Endothelial cell (in vitro differentiated cells): ENCODE results near the gene SLC25A1. TPM values are rescaled to one million over a fixed set of nuclear protein-coding genes. Genes with fewer than 3 reads are reported as not detected.
A peak's percentile ranks its signal among the peaks of the same experiment; 100 is the strongest.

ENCODE experiments used
- DNase-seq: peaks from one replicate; pipeline ENCODE4 v3.0.0; 2021; ENCODE audit warnings: low spot score
- H3K27ac Mint-ChIP-seq: one replicate; pipeline ENCODE4 v1.8.0; 2021; ENCODE audit warnings: mixed read lengths, inconsistent platforms; ENCODE audit not compliant: unreplicated experiment
- H3K27me3 Mint-ChIP-seq: one replicate; pipeline ENCODE4 v1.8.0; 2021; ENCODE audit warnings: mild to moderate bottlenecking, moderate library complexity, mixed read lengths, inconsistent platforms; ENCODE audit not compliant: unreplicated experiment
- H3K36me3 Mint-ChIP-seq: one replicate; pipeline ENCODE4 v1.8.0; 2021; ENCODE audit warnings: mild to moderate bottlenecking, low read depth, mixed read lengths, inconsistent platforms; ENCODE audit not compliant: unreplicated experiment
- H3K4me1 Mint-ChIP-seq: one replicate; pipeline ENCODE4 v1.8.0; 2021; ENCODE audit warnings: mild to moderate bottlenecking, mixed read lengths, inconsistent platforms; ENCODE audit not compliant: unreplicated experiment
- H3K4me3 Mint-ChIP-seq: one replicate; pipeline ENCODE4 v1.8.0; 2021; ENCODE audit warnings: mild to moderate bottlenecking, mixed read lengths, inconsistent platforms; ENCODE audit not compliant: unreplicated experiment
- H3K9me3 Mint-ChIP-seq: one replicate; pipeline ENCODE4 v1.8.0; 2021; ENCODE audit warnings: mixed read lengths, inconsistent platforms; ENCODE audit not compliant: unreplicated experiment
- CTCF ChIP-seq: fragments of 200-600 bp; sonication (generic); IDR thresholded peaks from one replicate; pipeline ENCODE4 v1.5.0; 2021; ENCODE audit warnings: antibody characterized with exemption; ENCODE audit not compliant: unreplicated experiment
- total RNA-seq: library from RNA; stranded (reverse); fragmentation: NEBNext Ultra II Directional; extraction: Animal tissue kit (Norgen Biotek cat#: 25700); gene quantifications from one replicate; pipeline ENCODE4 v1.2.1, GENCODE V29; 2021; ENCODE audit not compliant: unreplicated experiment

SLC25A1 gene
- total RNA-seq, 1 donor from 2014 or later, result 79.2 TPM

DNA sequence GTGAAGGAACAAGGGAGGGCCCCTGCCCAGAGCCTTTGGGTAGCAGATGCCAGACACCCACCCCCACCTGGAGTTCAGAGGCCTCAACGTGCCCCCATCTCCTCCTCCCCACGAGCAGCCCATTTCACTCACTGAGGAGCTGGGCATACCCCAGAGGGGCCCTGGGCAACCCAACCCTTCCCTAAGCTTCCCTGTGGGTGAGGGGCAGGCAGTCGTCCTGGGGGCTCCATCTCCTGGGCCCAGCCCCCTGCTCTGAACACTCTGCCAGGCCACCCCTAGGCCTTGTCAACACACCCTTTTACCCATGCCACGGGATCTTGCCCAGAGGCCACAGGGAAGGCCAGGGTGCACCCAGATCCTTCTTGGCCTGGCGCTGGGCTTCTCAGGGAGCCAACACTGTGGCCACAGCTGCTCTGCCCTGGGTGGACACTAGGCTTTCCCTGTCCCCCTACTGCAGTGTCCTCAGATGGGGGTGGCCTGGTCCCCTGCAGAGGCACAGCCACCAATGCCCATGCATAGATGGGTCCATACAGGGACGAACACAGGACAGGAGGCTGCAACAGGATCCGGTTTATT lies 3.4 kb downstream of the SLC25A1 start:
- H3K4me3 Mint-ChIP-seq, result no peak overlapping the region
- no peak overlapping the region for H3K27ac Mint-ChIP-seq
- no peak for DNase-seq
- H3K9me3 Mint-ChIP-seq, result no peaks in the 10 kb centered on the region
- no peak for TF ChIP-seq CTCF
- H3K36me3 Mint-ChIP-seq, result peaks cover 7% of the 10 kb centered on the region
- peaks cover 21% of the 10 kb centered on the region for H3K4me1 Mint-ChIP-seq
- peaks cover 13% of the 10 kb centered on the region for H3K27me3 Mint-ChIP-seq

DNA sequence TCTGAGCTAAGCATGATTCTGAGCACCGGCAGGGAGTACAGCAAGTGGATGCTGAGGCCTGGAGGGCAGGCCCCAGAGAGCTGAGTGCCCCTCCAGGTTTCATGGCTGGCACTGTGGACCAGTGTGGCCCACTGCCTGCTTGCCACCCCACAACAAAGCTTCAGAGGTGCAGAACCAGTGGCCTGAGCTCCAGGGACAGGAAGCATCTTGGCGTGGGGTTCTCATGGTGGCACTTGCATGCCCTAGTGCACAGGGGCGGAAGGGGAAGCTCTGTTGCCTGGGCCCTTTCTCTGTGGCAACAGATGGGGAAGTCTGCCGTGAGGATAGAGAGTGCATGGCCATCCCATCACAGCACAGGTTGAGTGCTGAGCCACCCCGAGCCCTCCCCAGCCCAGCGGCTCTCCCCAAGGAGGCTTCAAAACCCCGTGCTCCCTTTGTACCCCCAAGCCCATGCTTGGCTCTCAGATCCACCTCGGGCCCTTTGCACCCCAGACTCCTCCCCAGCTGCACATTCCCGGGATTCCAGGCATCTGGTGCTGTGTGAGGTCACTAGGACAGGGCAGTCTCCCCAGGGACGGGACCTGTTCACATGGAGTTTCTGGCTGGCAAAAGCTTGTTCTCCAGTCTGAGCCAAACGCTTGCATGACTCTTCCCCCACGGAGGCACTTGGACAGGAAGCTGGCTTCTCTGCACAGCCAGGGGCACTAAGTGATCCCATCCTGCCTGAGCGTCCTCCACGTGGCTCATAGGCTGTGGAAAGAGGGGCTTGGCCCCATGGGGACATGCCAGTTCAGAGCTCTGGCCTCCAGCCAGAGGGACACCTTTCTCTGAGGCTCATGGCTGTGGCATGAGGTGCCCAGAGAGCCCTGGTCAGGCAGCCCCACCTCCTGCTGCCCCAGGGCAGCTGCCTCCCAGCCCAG lies 4.2 kb downstream of the SLC25A1 start:
- no peak for DNase-seq
- H3K27ac Mint-ChIP-seq, result no peak overlapping the region
- H3K4me3 Mint-ChIP-seq, result no peak overlapping the region
- peaks cover 13% of the 10 kb centered on the region for H3K27me3 Mint-ChIP-seq
- no peak for TF ChIP-seq CTCF
- H3K4me1 Mint-ChIP-seq, result peaks cover 17% of the 10 kb centered on the region
- H3K9me3 Mint-ChIP-seq, result no peaks in the 10 kb centered on the region
- peaks cover 7% of the 10 kb centered on the region for H3K36me3 Mint-ChIP-seq

DNA sequence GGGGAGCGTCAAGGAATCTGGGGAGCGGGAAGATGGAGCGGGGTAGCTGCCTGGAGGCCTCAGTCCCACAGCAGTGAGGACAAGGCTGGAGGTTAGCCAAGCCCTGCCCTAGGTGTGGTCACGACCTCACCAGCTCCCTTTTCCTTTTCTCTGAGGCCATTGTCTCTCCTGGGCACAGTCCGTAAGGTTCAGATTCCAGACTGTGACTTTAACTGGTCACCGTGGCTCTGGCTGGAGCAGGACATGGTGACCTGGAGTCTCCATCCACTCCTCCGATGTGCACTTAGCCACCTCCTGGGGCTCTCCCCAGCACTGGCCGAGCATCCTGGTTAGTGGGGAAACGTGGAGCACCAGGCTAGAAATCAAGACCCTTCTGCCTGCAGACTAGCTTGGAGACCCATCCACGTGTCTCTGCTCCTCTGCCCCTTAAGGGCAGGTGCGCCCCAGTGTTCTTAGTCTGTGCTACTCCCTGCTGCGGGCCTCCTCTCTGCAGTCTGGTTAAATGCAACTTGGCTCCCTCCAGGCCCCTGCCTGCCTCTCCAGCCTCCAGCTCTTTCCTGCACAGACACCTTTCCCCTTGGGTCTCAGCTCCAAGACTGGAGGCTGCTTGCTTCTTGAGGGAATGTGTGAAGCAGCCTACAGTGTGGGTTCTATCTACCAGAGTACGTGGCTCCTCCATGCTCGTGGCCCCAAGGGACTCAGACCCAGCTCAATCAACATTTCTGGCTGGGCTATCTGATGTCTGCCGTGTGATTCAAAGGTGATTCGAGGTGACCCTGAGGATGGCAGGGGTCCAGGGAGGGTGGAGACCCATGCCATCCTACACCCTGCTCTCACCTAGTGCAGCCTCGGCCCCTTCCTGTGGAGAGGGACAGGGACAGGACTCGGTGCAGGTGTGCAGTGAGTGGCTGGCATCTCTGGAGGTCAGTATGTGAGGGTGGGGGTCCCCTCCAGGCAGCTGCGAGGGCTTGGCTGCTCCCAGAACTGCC lies 5.2 kb downstream of the SLC25A1 start:
- DNase-seq, result no peak
- peak overlapping the region; percentile 97 for H3K4me3 Mint-ChIP-seq
- peaks cover 17% of the 10 kb centered on the region for H3K4me1 Mint-ChIP-seq
- peaks cover 7% of the 10 kb centered on the region for H3K36me3 Mint-ChIP-seq
- H3K27ac Mint-ChIP-seq, result peak overlapping the region; percentile 24
- peaks cover 20% of the 10 kb centered on the region for H3K27me3 Mint-ChIP-seq
- no peak for TF ChIP-seq CTCF
- H3K9me3 Mint-ChIP-seq, result no peaks in the 10 kb centered on the region

DNA sequence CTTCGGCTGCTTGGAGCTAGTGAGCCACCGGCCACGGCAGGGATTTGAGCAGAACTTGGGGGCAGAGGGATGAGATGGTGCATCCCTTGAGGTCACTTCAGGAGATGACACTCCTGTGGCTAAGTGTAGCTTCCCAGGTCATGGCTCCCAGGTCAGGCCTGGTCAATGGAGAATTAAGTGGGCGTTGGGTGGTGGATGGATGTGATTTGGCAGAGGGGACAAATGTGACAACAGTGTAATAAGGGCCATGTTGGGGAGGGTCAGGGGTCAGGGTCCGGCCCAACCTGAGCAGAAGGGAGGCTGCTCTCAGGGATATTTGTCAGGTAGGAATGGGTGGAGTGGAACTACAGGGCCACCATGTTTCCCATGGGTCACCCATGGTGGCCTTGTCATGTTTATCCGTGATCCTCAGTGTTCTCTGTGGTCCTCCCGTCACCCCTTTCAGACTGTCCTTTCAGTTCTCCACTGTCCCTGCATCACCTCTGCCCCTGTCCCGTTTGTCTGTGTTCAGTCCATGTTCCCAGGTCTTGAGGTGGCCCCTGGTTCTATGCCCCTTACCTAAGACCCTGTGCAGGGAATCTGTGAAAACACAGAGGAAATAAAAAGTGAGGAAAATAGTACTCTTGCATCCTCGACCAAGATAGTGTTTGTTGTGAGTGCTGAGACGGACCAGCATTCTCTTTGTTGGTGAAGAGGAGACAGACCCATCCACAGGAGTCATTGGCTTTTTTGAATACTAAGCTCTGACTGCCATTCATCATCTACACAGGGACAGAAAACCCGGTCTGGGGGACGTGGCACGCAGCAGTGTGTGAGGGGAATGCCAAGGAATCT lies 6.1 kb downstream of the SLC25A1 start:
- no peak for DNase-seq
- Mint-ChIP-seq H3K4me3 (peak overlapping the region; percentile 97), H3K4me1 (peaks cover 17% of the 10 kb centered on the region), H3K27me3 (peaks cover 26% of the 10 kb centered on the region), H3K36me3 (peaks cover 7% of the 10 kb centered on the region), H3K9me3 (no peaks in the 10 kb centered on the region), H3K27ac (peak overlapping the region; percentile 75)
- no peak for TF ChIP-seq CTCF
